GM19324 (cell line): ENCODE results near the gene DLL1.

Source experiments
- ATAC-seq: cut with Tn5 transposase; IDR thresholded peaks from one replicate; pipeline ENCODE4 v1.9.1; 2021; ENCODE audit warnings: mild to moderate bottlenecking, moderate library complexity; ENCODE audit not compliant: unreplicated experiment, low FRiP score

DLL1 gene

DNA sequence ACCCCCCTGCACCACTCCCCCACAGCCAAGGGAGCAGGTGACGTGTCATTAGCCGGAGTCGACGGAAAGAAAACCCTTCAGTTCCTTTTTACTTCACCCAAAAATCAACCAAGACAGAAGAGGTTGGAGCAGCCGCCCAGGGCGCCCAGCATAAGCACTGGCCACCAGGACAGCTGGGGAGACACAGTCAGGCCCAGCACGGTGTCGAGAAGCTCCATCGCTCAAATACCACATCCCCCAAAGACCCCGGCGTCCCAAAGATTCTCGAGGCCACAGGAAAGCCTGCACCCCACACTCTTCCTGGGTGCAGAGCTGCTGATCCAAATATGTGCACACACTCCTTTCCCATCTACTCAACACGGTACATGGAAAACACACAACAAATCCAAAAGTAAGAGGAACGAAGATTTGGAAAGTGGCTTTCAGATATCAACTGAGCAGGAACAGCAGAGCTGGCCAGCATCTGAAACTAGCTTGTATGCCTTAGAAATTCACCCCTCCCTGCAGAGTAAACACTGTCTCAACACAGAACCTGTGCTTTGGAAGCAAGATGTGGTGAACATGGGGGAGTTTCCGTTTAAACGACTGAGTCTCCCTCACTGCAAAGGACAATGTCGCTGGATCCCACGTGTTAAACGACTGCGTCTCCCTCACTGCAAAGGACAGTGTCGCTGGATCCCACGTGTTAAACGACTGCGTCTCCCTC, 54.6 kb downstream of the DLL1 start:
- no peak for ATAC-seq

DNA sequence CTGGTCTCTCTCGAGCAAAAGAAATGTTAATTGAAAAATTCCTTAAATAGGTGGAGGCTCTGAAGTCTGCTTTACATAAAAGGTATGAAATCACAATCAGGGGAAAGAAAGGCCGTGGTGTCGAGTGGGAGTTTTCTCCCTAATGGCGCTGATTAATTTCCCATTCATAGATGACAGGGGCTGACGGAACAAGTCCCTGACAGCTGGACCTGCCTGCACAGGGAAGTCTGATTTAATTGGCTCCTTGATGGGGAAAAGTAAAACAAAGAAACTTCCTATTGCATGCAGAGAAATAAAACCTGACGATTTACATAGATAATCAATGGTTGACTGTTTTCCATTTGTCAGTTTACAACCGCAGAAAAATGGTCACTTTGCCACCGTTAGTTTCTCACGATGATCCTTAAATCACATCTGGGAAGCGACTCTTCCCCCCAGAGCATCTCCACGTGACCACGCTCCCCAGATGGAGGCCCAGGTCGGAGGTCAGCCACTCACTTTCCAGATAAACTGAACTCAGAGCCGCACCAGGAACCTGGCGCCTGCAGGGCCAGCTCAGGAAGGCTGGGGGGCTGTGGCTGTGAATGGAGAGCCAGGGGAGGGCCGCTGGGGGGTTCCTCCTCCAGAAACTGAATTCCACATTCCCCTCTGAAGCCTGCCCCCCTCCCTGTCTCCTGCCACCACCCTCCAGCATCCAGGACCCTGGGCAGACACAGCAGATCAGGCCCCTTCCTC, 55.3 kb downstream of the DLL1 start:
- no peak for ATAC-seq

DNA sequence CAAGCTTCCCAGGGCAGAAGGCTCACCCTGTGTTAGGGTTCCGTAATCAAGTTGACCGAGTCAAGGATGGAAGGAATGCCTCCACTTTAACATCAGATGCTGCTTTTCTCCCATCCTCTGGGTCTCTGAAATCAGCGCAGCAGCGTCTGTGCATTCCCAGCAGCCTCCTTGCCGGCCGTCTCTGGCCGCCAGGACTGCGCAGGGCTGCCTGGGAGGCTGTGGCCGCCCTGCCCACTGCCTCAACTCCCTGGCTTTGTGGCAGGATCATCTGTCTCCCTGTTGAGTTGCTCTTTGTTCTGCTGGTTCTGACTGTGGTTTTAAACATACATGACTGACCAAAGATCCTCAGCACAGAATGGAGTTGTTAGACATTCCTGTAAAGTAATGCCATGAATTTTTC, 56.5 kb downstream of the DLL1 start:
- no peak for ATAC-seq

DNA sequence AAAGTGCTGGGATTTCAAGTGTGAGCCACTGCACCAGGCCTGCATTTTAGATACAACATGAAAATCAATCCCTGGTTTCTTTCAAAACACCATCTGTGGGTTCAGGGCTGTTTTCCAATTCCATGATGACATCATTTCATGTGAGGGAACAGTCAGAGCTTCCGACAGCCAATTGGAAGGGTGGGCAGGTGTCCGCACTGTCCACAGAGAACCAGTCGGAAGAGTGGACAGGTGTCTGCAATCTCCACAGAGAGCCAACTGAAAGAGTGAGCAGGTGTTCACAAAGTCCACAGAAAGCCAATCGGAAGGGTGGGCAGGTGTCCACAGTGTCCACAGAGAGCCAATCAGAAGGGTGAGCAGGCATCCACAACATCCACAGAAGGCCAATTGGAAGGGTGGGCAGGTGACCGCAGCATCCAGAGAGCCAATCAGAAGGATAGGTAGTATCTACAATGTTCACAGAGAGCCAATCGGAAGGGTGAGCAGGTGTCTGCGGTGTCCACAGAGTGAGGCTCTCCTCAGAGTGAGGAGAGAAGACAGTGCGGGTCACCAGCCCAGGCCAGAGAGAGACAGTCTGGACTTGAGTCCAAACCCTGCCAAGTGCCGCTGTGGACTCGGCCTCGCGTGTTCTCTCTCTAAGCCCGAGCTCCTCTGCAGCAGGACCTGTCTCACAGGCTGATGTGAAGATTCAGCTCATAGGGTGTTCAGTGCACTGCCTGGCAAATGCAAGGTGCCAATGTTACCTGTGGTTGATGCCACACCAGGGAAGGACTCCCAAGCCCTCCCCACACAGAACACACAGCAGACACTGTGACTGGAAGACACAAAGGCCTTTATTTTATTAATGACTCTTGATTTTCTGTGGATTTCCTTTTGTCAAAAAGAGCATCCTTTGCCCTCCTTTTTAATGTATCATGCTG, 57.3 kb downstream of the DLL1 start:
- ATAC-seq = no peak
